AG04450 (cell line): ENCODE results near the gene ST3GAL3. TPM values are rescaled to one million over a fixed set of nuclear protein-coding genes. Genes with fewer than 3 reads are reported as not detected.

Experiments used
- CTCF ChIA-PET: fragments of 300-600, 350-600 bp; formaldehyde crosslinking; extraction: SDS; loops from one replicate; lab custom pipeline; 2022; ENCODE audit warnings: antibody characterized with exemption, inconsistent platforms; lab: Charles Lee
- POLR2A ChIA-PET: fragments of 350-600 bp; formaldehyde crosslinking; extraction: SDS; loops from one replicate; lab custom pipeline; 2021; ENCODE audit warnings: antibody characterized with exemption, inconsistent platforms; lab: Yijun Ruan, JAX
- DNase-seq: peaks from one replicate; pipeline ENCODE4 v3.0.0-alpha.2; 2011; ENCODE audit warnings: low read depth, low spot score
- H3K27ac ChIP-seq: one replicate; pipeline ENCODE4 v1.5.1; 2012; ENCODE audit warnings: low read depth, low read length, control low read depth
- H3K27me3 ChIP-seq: one replicate; pipeline ENCODE4 v1.6.0; 2012; ENCODE audit warnings: low read length; ENCODE audit not compliant: control insufficient read depth, insufficient read depth
- H3K4me3 ChIP-seq: 2 replicates; pipeline ENCODE4 v1.5.1; 2011; ENCODE audit warnings: mild to moderate bottlenecking, low read depth, low read length, control low read depth
- H3K9me3 ChIP-seq: 2 replicates; pipeline ENCODE4 v1.5.1; 2012; ENCODE audit warnings: low read length; ENCODE audit not compliant: control insufficient read depth, insufficient read depth
- polyA plus RNA-seq: library from polyadenylated mRNA; depleted of rRNA; stranded (reverse); fragments of >200 nt; gene quantifications from 2 replicates; pipeline ENCODE4 v1.2.3, GENCODE V29; 2011
- TF ChIP-seq, protein P1 (sequence below): IDR thresholded peaks from 2 replicates; pipeline ENCODE4 v1.5.1; 2011; ENCODE audit warnings: low read depth, low read length, control low read depth, inconsistent platforms

Gene ST3GAL3
- polyA plus RNA-seq, 1 experiment, result 11.5 TPM

DNA sequence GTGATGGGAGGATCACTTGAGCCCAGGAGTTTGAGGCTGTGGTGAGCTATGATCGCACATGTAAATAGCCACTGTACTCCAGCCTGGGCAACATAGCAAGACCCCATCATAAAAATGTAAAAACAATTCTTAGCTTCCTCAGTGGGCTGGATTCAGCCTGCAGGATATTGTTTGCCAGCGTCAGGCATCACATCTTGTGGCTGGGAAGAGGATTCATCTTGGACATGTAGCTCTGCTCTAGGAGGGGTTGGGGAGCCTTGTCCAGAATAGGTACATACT lies 19.3 kb upstream of the ST3GAL3 start:
- TF ChIP-seq, protein P1, sequence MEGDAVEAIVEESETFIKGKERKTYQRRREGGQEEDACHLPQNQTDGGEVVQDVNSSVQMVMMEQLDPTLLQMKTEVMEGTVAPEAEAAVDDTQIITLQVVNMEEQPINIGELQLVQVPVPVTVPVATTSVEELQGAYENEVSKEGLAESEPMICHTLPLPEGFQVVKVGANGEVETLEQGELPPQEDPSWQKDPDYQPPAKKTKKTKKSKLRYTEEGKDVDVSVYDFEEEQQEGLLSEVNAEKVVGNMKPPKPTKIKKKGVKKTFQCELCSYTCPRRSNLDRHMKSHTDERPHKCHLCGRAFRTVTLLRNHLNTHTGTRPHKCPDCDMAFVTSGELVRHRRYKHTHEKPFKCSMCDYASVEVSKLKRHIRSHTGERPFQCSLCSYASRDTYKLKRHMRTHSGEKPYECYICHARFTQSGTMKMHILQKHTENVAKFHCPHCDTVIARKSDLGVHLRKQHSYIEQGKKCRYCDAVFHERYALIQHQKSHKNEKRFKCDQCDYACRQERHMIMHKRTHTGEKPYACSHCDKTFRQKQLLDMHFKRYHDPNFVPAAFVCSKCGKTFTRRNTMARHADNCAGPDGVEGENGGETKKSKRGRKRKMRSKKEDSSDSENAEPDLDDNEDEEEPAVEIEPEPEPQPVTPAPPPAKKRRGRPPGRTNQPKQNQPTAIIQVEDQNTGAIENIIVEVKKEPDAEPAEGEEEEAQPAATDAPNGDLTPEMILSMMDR, result no peak
- Histone ChIP-seq H3K27me3 (no peaks in the 10 kb centered on the region), H3K4me3 (no peak overlapping the region), H3K27ac (peak overlapping the region; percentile 66), H3K9me3 (no peaks in the 10 kb centered on the region)
- ChIA-PET CTCF (interaction anchor here (0.8 to 2.2 kb wide), 4 partner anchors 29 to 360 kb away, joined by 3 to 6 read pairs (median 4); no protein-coding TSS in a partner anchor), POLR2A (interaction anchor here (1.0 to 1.1 kb wide), 2 partner anchors 17 to 38 kb away, joined by 3 to 9 read pairs; partner anchors contain the start of gene KDM4A)
- DNase-seq, result no peak

DNA sequence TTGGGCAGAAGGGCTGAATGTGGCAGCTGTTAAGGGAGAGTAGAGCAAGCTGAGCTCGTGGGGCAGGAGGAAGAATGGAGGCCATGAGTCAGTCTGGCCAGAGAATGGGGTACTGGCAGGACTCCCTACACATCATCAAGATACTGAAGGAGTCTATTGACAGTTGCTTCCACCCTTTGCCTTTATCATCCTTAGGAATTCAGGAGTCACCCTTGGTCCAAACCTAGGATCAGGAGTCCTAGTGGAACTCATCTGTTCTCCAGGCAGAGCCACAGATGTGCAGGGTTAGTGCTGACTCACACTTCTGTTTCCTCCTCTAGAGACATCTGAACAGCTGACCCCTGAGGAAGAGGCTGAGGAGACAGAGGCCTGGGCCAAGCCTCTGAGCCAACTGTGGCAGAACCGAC lies 18.7 kb upstream of the ST3GAL3 start:
- POLR2A ChIA-PET, result interaction anchor here (0.8 to 1.2 kb wide), 4 partner anchors 17 to 240 kb away, joined by 3 to 9 read pairs (median 3); partner anchors contain the start of gene KDM4A
- no peaks in the 10 kb centered on the region for H3K9me3 ChIP-seq
- CTCF ChIA-PET, result interaction anchor here (0.8 to 2.2 kb wide), 4 partner anchors 21 to 360 kb away, joined by 3 to 6 read pairs (median 3); no protein-coding TSS in a partner anchor
- H3K27me3 ChIP-seq, result no peaks in the 10 kb centered on the region
- peak; percentile 46 for DNase-seq
- no peak overlapping the region for H3K4me3 ChIP-seq
- TF ChIP-seq, protein P1, result no peak
- H3K27ac ChIP-seq, result peak overlapping the region; percentile 66

DNA sequence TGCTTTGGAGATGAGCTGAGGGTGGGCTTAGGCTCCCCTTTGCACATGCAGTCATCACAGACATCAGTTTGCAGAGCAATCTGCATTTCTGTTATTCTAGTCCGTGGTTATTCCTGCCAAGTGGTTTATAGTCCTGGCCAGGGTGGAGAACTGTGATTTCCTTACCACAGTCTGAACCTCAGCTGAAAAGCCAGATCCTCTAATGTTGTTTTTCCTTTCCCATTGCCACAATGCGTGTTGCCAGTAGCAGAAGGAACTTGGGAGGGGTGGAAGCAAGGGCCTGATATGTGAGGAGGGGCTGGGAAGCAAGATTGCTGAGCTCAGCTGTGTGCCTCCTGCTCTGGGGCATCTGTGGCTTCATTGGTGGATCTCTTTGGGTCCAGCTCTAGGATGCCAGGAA lies 18.0 kb upstream of the ST3GAL3 start:
- POLR2A ChIA-PET, result interaction anchor here (0.8 to 1.2 kb wide), 3 partner anchors 18 to 240 kb away, joined by 3 read pairs; no protein-coding TSS in a partner anchor
- DNase-seq, result no peak
- TF ChIP-seq, protein P1, result no peak
- peak overlapping the region; percentile 55 for H3K27ac ChIP-seq
- H3K27me3 ChIP-seq, result no peaks in the 10 kb centered on the region
- H3K4me3 ChIP-seq, result no peak overlapping the region
- H3K9me3 ChIP-seq, result no peaks in the 10 kb centered on the region
- CTCF ChIA-PET, result interaction anchor here (0.6 to 1.2 kb wide), 2 partner anchors 15 to 22 kb away, joined by 3 read pairs; no protein-coding TSS in a partner anchor

DNA sequence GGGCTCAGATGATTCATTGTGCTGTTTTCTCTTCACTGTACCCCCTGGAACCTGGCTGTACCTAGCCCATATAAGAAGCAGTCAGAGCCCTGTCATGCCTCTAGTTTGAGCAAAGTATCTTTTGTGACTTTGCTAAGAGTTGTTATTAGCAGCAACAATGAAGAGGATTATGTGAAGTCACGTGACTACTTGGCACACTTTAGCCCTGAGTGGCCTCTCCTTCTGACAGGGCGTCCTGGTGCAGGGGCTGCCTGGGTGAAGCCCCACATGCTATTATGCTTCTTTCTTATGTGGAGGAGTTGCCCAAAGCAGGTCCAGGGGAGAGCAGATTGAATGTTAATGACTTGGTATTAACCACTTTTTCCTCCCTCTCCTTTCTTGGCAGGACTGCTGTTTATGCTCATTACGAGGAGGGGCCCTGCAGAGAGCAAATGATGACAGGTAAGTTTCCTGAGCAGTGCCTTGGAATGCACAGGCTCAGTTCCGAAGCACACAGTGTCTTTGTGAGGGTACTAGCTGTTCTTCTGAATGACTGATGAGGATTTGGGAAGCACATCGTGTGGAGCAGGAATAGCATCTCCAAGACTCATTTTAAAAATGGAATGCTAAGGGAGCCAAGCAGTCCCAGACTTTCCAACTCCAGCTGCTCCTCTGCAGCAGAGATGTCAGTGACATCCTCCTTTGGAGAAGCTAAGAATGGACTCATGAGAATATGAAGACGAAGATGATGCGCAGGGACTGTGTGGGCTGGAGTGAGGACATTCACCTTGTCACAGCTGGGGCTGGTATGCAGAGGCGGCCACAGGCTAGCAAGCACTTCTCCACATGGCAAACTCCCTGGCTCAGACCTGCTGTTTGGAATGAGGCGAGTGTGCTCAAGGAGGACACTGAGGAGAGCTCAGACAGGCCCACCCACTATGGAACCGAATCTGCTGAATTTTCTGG lies 15.2 kb upstream of the ST3GAL3 start:
- Histone ChIP-seq H3K4me3 (no peak overlapping the region), H3K27ac (no peak overlapping the region), H3K27me3 (no peaks in the 10 kb centered on the region), H3K9me3 (no peaks in the 10 kb centered on the region)
- POLR2A ChIA-PET, result no interaction called here
- CTCF ChIA-PET, result no interaction called here
- TF ChIP-seq, protein P1, result no peak
- DNase-seq, result no peak

DNA sequence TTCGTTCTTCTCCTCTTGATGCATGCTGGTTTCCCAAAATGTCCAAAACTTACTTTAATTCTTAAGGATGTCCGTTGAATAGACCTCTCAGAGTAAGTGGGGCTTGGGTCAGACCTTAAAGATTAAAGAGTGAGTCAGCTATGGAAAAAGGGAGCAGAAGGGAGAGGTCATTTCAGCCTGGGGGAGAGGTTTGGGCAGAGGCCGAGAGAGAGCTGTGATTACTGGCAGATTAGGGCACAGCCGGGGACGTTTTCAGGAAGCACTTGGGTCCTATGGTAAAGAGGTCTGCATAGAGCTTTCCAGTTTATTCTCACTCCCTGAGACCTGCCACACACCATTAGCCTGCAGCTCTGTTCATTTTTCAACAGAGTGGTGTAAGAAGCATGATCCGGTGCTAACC lies 14.0 kb upstream of the ST3GAL3 start:
- POLR2A ChIA-PET, result no interaction called here
- DNase-seq, result no peak
- Histone ChIP-seq H3K27ac (no peak overlapping the region), H3K4me3 (no peak overlapping the region), H3K27me3 (no peaks in the 10 kb centered on the region), H3K9me3 (no peaks in the 10 kb centered on the region)
- CTCF ChIA-PET, result no interaction called here
- TF ChIP-seq, protein P1, result no peak
